Measurements from ENCODE around the gene WNK1.
A peak's percentile ranks its signal among the peaks of the same experiment; 100 is the strongest.
"Not testable (repeated sequence)": the region's sequence is repeated elsewhere in the genome, so short reads cannot be mapped to it uniquely, and the experiment has no call there.

Gene WNK1

DNA sequence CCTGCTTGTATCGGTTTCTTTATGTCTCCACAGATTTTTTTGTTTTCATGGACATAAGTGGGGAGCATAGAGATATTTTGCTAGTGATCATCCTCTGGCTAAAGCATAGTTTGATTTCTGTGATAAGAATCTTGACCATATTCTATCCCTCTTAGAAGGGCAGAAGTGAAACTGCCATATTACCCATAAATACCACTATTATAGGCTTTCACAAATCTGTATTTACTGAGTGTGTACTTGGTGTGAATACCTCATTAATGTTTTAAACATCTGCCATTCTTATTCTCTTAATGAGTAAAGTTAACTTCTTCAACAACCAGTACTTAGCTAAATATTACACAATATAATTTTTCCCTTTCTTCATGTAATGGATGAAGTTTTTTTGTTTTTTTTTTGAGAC lies 16.1 kb downstream of the WNK1 start:
- Histone ChIP-seq H3K9me3 (ENCODE audit: control insufficient read depth in 2 of 2, low read length in 2 of 2) (no peaks in the 10 kb centered on the region), H3K9ac (ENCODE audit: low read length in 2 of 2) (no peak overlapping the region), H3K4me3 (ENCODE audit: low read length in 2 of 2) (no peak overlapping the region), H3K36me3 (ENCODE audit: control insufficient read depth in 2 of 2, insufficient read depth in 2 of 2, low read length in 2 of 2) (no peaks in the 10 kb centered on the region), H3K4me1 (ENCODE audit: control insufficient read depth, insufficient read depth, low read length) (no peaks in the 10 kb centered on the region), H3K27me3 (ENCODE audit: control insufficient read depth in 1 of 2, insufficient read depth in 2 of 2, low read length in 2 of 2) (no peaks in the 10 kb centered on the region), H3K27ac (ENCODE audit: low read length) (no peak overlapping the region)

DNA sequence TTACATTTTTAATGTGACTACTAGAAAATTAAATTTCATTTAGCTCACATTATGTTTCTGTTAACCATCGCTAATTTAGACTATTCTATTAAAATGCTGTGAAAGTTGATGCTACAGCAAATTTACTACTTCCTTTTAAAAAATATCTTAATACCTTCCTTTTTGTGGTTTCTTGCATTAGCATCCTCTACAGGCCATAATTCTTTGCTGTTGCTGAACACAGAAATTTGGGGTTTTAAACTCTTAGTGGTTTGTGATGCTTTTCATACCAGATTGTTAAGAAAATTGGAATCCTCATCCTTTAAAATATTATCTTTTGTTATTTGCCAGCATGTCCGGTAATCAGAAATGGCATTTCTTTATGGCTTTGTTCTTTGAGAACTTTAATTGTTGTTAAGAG lies 18.1 kb downstream of the WNK1 start:
- no peaks in the 10 kb centered on the region for H3K36me3 ChIP-seq (ENCODE audit: control insufficient read depth in 2 of 2, insufficient read depth in 2 of 2, low read length in 2 of 2)
- no peaks in the 10 kb centered on the region for H3K9me3 ChIP-seq (ENCODE audit: control insufficient read depth in 2 of 2, low read length in 2 of 2)
- no peak overlapping the region for H3K27ac ChIP-seq (ENCODE audit: low read length)
- H3K9ac ChIP-seq (ENCODE audit: low read length in 2 of 2), result no peak overlapping the region
- H3K4me1 ChIP-seq (ENCODE audit: control insufficient read depth, insufficient read depth, low read length), result no peaks in the 10 kb centered on the region
- H3K4me3 ChIP-seq (ENCODE audit: low read length in 2 of 2), result no peak overlapping the region
- H3K27me3 ChIP-seq (ENCODE audit: control insufficient read depth in 1 of 2, insufficient read depth in 2 of 2, low read length in 2 of 2), result no peaks in the 10 kb centered on the region

DNA sequence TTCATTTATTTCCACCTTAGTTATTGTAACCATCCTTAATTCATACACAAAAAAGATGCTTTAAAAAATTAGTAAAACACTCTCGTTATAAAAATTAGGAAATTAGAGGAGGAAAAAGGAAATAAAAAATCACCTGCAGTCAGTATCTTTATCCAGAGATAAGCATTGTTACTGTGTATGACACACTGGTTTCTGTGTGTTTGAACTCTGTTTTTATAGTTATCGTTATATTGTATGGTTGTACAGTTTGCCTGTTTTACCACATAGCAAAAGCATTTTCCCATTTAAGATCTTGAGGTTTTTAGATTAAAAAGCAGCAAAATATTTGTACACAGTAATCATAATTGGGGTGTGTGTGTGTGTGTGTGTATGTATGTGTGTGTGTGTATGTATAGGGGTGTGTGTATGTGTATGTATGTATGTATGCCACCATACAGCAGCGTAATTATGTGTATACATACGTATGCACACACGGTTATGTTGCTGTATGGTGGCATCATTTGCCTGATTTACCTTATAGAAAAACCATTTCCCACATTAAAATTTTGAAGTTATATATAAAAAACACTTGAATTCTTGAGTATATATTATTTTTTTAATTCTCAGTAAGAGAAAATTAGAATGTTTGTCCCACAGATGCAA lies 19.8 kb downstream of the WNK1 start:
- Histone ChIP-seq H3K27me3 (ENCODE audit: control insufficient read depth in 1 of 2, insufficient read depth in 2 of 2, low read length in 2 of 2) (no peaks in the 10 kb centered on the region), H3K27ac (ENCODE audit: low read length) (no peak overlapping the region), H3K4me3 (ENCODE audit: low read length in 2 of 2) (no peak overlapping the region), H3K36me3 (ENCODE audit: control insufficient read depth in 2 of 2, insufficient read depth in 2 of 2, low read length in 2 of 2) (no peaks in the 10 kb centered on the region), H3K9ac (ENCODE audit: low read length in 2 of 2) (no peak overlapping the region), H3K9me3 (ENCODE audit: control insufficient read depth in 2 of 2, low read length in 2 of 2) (no peaks in the 10 kb centered on the region), H3K4me1 (ENCODE audit: control insufficient read depth, insufficient read depth, low read length) (no peaks in the 10 kb centered on the region)

DNA sequence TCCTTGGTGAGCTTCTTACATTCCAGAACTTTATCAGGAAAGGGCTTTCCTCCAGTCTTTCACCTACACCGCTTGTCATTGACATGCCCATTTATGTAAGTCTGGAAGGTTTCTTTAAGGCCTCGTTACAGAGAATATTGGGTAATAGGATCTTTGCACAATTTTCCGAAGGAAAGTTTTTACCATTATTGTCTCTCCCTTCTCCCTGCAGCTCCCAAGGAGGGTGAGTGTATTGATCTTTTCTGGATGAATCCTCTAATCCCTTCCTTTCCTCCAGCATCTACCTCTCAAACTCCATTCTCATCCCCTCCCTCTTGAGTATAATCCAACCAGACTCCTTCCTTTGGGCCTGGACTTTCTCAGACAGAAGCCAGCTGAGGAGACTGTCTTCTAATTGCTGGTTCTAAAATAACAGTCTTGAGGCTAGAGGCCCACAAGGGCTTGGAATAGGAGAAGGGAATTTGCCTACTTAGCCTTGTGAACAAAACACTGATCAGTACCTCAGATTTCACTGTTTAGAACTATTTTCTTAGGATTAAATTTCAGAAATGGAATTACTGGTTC lies 21.8 kb downstream of the WNK1 start:
- no peaks in the 10 kb centered on the region for H3K27me3 ChIP-seq (ENCODE audit: control insufficient read depth in 1 of 2, insufficient read depth in 2 of 2, low read length in 2 of 2)
- no peak overlapping the region for H3K9ac ChIP-seq (ENCODE audit: low read length in 2 of 2)
- H3K27ac ChIP-seq (ENCODE audit: low read length), result no peak overlapping the region
- H3K4me1 ChIP-seq (ENCODE audit: control insufficient read depth, insufficient read depth, low read length), result no peaks in the 10 kb centered on the region
- no peaks in the 10 kb centered on the region for H3K9me3 ChIP-seq (ENCODE audit: control insufficient read depth in 2 of 2, low read length in 2 of 2)
- H3K4me3 ChIP-seq (ENCODE audit: low read length in 2 of 2), result peak overlapping the region in 1 of 2 donors; percentile 19
- no peaks in the 10 kb centered on the region for H3K36me3 ChIP-seq (ENCODE audit: control insufficient read depth in 2 of 2, insufficient read depth in 2 of 2, low read length in 2 of 2)

DNA sequence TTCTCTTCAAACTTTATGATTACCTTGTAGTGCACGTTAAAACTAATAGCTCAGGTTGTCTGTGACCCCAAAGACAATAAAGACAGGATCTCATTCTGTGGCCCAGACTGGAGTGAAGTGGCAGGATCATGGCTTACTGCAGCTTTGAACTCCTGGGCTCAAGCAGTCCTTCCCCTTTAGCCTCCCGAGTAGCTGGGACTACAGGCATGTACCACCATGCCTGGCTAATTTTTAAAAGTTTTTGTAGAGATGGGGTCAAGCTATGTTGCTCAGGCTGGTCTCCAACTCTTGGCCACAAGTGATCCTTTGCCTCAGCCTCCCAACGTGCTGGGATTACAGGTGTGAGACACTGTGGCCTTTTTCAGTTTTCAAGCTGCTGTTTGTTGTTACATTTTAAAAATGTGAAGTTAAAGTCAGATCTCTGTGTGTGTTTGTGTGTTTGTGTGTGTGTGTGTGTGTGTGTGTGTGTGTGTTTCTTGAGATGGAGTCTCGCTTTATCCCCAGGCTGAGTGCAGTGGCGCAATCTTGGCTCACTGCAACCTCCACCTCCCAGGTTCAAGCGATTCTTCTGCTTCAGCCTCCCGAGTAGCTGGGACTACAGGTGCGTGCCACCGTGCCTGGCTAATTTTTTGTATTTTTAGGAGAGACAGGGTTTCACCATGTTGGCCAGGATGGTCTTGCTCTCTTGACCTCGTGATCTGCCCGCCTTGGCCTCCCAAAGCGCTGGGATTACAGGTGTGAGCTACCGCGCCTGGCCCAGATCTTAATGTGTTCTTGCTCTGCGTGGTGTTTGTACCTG lies 23.8 kb downstream of the WNK1 start:
- H3K36me3 ChIP-seq (ENCODE audit: control insufficient read depth in 2 of 2, insufficient read depth in 2 of 2, low read length in 2 of 2); H3K4me1 ChIP-seq (ENCODE audit: control insufficient read depth, insufficient read depth, low read length); H3K27ac ChIP-seq (ENCODE audit: low read length); H3K27me3 ChIP-seq (ENCODE audit: control insufficient read depth in 1 of 2, insufficient read depth in 2 of 2, low read length in 2 of 2); H3K9me3 ChIP-seq (ENCODE audit: control insufficient read depth in 2 of 2, low read length in 2 of 2); H3K9ac ChIP-seq (ENCODE audit: low read length in 2 of 2); H3K4me3 ChIP-seq (ENCODE audit: low read length in 2 of 2): not testable (repeated sequence)

DNA sequence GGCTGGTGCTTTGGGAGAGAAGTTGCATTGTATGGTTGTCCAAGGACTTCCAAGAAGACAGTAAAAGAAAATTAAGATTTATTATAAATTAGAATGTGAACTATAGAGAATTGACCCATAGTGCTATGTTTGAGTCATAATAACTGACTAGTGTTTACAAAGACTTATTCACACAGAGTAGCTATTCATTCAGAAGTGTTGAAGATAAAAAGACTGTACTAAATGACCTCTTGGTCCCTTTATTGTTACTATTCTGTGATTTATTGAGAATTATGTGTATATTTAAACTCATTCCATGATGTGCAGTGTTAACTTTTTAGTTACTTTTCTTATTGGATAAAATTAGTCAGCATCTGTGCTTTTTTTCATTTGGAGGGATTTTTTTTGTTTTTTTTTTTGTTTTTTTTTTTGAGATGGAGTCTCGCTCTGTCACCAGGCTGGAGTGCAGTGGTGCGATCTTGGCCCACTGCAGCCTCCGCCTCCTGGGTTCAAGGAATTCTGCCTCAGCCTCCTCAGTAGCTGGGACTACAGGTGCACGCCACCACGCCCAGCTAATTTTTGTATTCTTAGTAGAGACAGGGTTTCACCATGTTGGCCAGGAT lies 24.5 kb downstream of the WNK1 start:
- H3K27me3 ChIP-seq (ENCODE audit: control insufficient read depth in 1 of 2, insufficient read depth in 2 of 2, low read length in 2 of 2); H3K9ac ChIP-seq (ENCODE audit: low read length in 2 of 2); H3K9me3 ChIP-seq (ENCODE audit: control insufficient read depth in 2 of 2, low read length in 2 of 2); H3K27ac ChIP-seq (ENCODE audit: low read length); H3K4me3 ChIP-seq (ENCODE audit: low read length in 2 of 2); H3K36me3 ChIP-seq (ENCODE audit: control insufficient read depth in 2 of 2, insufficient read depth in 2 of 2, low read length in 2 of 2); H3K4me1 ChIP-seq (ENCODE audit: control insufficient read depth, insufficient read depth, low read length): not testable (repeated sequence)

DNA sequence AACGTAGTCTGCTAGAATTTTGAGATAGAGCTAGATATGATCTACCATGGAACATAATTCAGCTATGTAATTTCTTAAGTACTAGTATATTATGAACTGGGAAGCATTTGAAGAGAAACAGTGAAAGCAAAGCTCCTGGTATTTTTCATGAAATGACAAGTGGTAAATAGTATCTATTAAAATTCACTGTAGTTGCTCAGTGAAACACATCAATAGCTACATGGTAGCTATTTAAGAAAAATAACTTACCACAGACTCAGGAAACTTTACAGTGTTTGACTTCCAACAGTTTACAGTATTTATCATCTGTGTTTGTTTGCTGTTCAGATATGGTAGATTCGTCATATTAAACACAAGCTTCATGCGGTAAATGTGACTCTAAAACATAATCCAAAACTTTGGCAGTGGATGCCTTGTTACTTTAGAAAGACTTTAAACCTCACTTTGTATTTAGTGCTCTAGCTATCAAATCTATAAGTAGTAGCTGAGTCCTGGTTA lies 25.2 kb downstream of the WNK1 start:
- H3K27me3 ChIP-seq (ENCODE audit: control insufficient read depth in 1 of 2, insufficient read depth in 2 of 2, low read length in 2 of 2), result no peaks in the 10 kb centered on the region
- H3K4me3 ChIP-seq (ENCODE audit: low read length in 2 of 2), result no peak overlapping the region
- H3K36me3 ChIP-seq (ENCODE audit: control insufficient read depth in 2 of 2, insufficient read depth in 2 of 2, low read length in 2 of 2), result no peaks in the 10 kb centered on the region
- H3K9ac ChIP-seq (ENCODE audit: low read length in 2 of 2), result no peak overlapping the region
- H3K4me1 ChIP-seq (ENCODE audit: control insufficient read depth, insufficient read depth, low read length), result no peaks in the 10 kb centered on the region
- no peaks in the 10 kb centered on the region for H3K9me3 ChIP-seq (ENCODE audit: control insufficient read depth in 2 of 2, low read length in 2 of 2)
- no peak overlapping the region for H3K27ac ChIP-seq (ENCODE audit: low read length)

DNA sequence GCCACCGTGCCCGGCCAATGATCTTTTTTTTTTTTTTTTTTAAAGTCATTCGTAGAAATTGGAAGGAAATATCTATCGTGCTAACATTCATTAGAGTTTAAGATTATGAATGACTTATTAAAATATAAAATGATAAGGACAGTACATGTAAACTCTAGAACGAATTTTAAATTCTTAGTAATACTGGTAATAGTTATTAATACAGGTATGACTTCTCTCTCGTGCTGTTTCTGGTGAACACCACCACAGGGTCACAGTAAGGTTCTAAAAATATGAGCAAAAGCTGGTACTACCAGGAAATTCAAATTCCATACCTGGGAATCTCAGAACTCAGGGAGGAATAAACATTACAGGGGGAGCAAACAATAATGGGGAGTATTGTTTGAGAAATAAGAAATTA lies 26.2 kb downstream of the WNK1 start:
- H3K9ac ChIP-seq (ENCODE audit: low read length in 2 of 2), result no peak overlapping the region
- H3K4me3 ChIP-seq (ENCODE audit: low read length in 2 of 2), result no peak overlapping the region
- no peaks in the 10 kb centered on the region for H3K4me1 ChIP-seq (ENCODE audit: control insufficient read depth, insufficient read depth, low read length)
- H3K27me3 ChIP-seq (ENCODE audit: control insufficient read depth in 1 of 2, insufficient read depth in 2 of 2, low read length in 2 of 2), result no peaks in the 10 kb centered on the region
- H3K36me3 ChIP-seq (ENCODE audit: control insufficient read depth in 2 of 2, insufficient read depth in 2 of 2, low read length in 2 of 2), result no peaks in the 10 kb centered on the region
- H3K9me3 ChIP-seq (ENCODE audit: control insufficient read depth in 2 of 2, low read length in 2 of 2), result no peaks in the 10 kb centered on the region
- no peak overlapping the region for H3K27ac ChIP-seq (ENCODE audit: low read length)

DNA sequence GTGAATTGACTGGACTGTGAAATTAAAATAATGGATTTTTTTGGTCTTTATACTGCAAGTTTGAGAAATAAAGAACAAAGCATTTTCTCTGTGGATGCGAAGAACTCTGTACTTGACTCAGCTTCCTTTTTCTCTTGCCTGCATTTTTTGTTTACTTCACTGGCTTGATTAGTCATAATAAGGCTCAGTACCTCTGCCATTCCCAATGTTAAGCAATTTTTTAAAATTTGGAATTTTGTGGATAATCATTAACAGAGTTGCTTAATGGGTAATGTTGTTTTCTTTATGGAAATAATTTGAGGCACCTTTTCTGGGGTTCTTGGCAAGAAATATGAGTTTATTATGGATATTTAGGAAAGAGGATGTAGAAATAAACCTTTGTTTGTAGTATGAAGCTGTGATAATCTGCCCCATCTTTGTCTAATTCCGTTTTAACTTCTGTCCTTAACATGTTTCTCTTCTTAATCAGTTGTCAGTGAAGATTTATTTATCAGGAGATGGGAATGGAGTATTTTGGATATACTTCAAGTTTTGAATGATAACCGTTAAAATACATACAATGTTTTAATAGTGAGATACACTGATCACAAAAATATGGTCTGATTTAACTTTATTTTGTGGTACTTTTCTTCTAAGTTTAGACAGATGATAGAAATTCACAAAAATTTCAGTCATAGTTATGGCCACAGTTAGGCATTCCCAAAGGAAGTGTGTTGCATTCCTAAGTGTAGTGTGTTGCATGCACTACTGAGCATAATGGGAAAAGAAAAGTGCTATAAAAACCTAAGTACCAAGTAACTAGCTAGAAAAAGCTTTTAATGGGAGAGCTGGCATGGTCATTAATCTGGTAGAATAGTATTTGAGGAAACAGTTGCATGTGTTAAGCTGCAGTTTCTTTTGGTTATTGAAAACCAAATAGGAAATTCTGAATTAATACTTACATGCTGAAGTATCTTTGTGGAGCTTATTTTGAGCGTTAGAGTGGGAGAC lies 27.7 kb downstream of the WNK1 start:
- H3K27ac ChIP-seq (ENCODE audit: low read length), result no peak overlapping the region
- no peaks in the 10 kb centered on the region for H3K36me3 ChIP-seq (ENCODE audit: control insufficient read depth in 2 of 2, insufficient read depth in 2 of 2, low read length in 2 of 2)
- H3K4me1 ChIP-seq (ENCODE audit: control insufficient read depth, insufficient read depth, low read length), result no peaks in the 10 kb centered on the region
- H3K9ac ChIP-seq (ENCODE audit: low read length in 2 of 2), result no peak overlapping the region
- no peaks in the 10 kb centered on the region for H3K27me3 ChIP-seq (ENCODE audit: control insufficient read depth in 1 of 2, insufficient read depth in 2 of 2, low read length in 2 of 2)
- no peak overlapping the region for H3K4me3 ChIP-seq (ENCODE audit: low read length in 2 of 2)
- H3K9me3 ChIP-seq (ENCODE audit: control insufficient read depth in 2 of 2, low read length in 2 of 2), result no peaks in the 10 kb centered on the region

DNA sequence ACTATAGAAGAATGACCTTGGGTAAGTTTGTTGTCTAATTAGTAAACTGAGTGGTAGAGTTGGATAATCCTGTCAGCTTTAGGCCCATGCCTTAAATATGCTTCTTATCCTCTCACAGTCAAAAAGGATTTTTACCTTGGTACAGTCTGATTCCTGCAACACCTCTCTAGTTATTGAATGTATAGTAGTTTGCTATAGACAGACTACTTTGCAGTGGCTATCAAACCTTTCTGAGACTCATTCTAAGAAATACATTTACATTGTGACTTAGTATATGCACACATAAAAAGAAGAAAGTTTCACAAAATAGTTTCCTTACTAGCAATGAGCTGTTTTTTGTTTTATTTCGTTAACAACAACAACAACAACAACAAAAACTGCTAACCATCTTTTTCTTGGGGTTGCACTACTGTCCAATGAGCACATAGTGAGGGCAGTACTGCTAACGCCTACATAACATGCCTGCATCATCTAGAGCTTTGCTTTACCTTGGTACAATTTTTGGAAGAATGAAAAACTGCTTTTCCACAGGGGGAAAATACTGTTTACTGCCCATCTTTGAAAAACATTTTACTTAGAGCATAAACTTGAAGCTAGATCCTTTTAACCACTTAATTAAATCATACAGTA lies 28.5 kb downstream of the WNK1 start:
- Histone ChIP-seq H3K4me1 (ENCODE audit: control insufficient read depth, insufficient read depth, low read length) (no peaks in the 10 kb centered on the region), H3K27ac (ENCODE audit: low read length) (no peak overlapping the region)

More for the DNA sequence above, 28.5 kb downstream of the WNK1 start:
- Histone ChIP-seq H3K36me3 (ENCODE audit: control insufficient read depth in 2 of 2, insufficient read depth in 2 of 2, low read length in 2 of 2) (no peaks in the 10 kb centered on the region), H3K27me3 (ENCODE audit: control insufficient read depth in 1 of 2, insufficient read depth in 2 of 2, low read length in 2 of 2) (no peaks in the 10 kb centered on the region), H3K4me3 (ENCODE audit: low read length in 2 of 2) (no peak overlapping the region), H3K9ac (ENCODE audit: low read length in 2 of 2) (no peak overlapping the region), H3K9me3 (ENCODE audit: control insufficient read depth in 2 of 2, low read length in 2 of 2) (no peaks in the 10 kb centered on the region)

Measured in stomach smooth muscle (tissue), 2 donors.